Measurements from ENCODE around the gene TNFRSF17. TPM values are rescaled to one million over a fixed set of nuclear protein-coding genes. Genes with fewer than 3 reads are reported as not detected.

TNFRSF17 gene
- total and polyA plus RNA-seq, 2 of the 8 experiments (the other 6 are each of a cell fraction or from before 2014, with no cell fraction given) = not detected

- Histone ChIP-seq H4K20me1 (replicated peaks in 1 of 2; ENCODE audit: control insufficient read depth in 1 of 2, insufficient read depth in 2 of 2, low read length in 2 of 2) (no peaks in the 10 kb centered on the region), H2BK15ac (ENCODE audit: low read length) (no peak overlapping the region), H3K14ac (ENCODE audit: insufficient read length) (no peak overlapping the region), H2BK5ac (ENCODE audit: low read depth, low read length) (no peak overlapping the region), H4K8ac (ENCODE audit: extremely low read depth, insufficient read depth, low read length) (no peak overlapping the region), H3K79me1 (ENCODE audit: low read depth, low read length) (no peaks in the 10 kb centered on the region), H4K5ac (ENCODE audit: insufficient read length, low read depth, low read length) (no peak overlapping the region), H3K9ac (replicated peaks in 1 of 4; ENCODE audit: extremely low read depth in 1 of 4, low read depth in 3 of 4, low read length in 3 of 4) (no peak overlapping the region), H4K91ac (replicated peaks; ENCODE audit: insufficient read length, low read length) (no peak overlapping the region), H3K9me3 (ENCODE audit: insufficient read depth in 2 of 2, low read depth in 1 of 2, low read length in 1 of 2) (no peaks in the 10 kb centered on the region), H2AFZ (ENCODE audit: low read length) (no peak overlapping the region), H2BK20ac (ENCODE audit: low read length) (no peak overlapping the region), H3K79me2 (ENCODE audit: control insufficient read depth in 1 of 2, insufficient read depth in 2 of 2, low read length in 2 of 2) (no peaks in the 10 kb centered on the region), H3K4me3 (ENCODE audit: extremely low read depth in 1 of 4, insufficient read depth in 2 of 4, low read depth in 3 of 4, low read length in 4 of 4) (no peak overlapping the region), H2BK120ac (replicated peaks; ENCODE audit: low read depth, low read length) (no peak overlapping the region), H3K36me3 (ENCODE audit: control insufficient read depth in 2 of 4, insufficient read depth in 4 of 4, low read length in 3 of 4) (no peaks in the 10 kb centered on the region), H3K4me2 (ENCODE audit: insufficient read depth in 1 of 2, low read depth in 2 of 2, low read length in 2 of 2) (no peak overlapping the region), H2AK5ac (ENCODE audit: low read depth, low read length) (no peak overlapping the region), H3K56ac (replicated peaks; ENCODE audit: insufficient read length, low read depth, low read length) (no peak overlapping the region), H3K4me1 (replicated peaks in 1 of 4; ENCODE audit: control insufficient read depth in 3 of 4, insufficient read depth in 4 of 4, low read length in 3 of 4) (peaks cover 0 to 4% (median 0%) of the 10 kb centered on the region in 4 experiments; a peak in 2 of 7 replicates), H3K27me3 (replicated peaks in 1 of 4; ENCODE audit: control insufficient read depth in 3 of 4, extremely low read depth in 1 of 4, insufficient read depth in 3 of 4, low read length in 3 of 4) (no peaks in the 10 kb centered on the region), H3K23me2 (ENCODE audit: low read depth, low read length) (peaks cover 1% of the 10 kb centered on the region; the same call in 1 of the 2 replicates), H3K4ac (replicated peaks; ENCODE audit: insufficient read length, low read depth, low read length) (no peak overlapping the region), H3K23ac (ENCODE audit: insufficient read length) (no peak overlapping the region), H2BK12ac (ENCODE audit: low read depth, low read length) (no peak overlapping the region), H3K27ac (ENCODE audit: low read depth, low read length) (no peak overlapping the region), H3K18ac (ENCODE audit: extremely low read depth, low read length) (no peak overlapping the region)
- POLR2A ChIA-PET (ENCODE audit: partially characterized antibody) = no interaction called here
- DNase-seq (ENCODE audit: low read depth in 1 of 2, low spot score in 2 of 2) (no peak), FAIRE-seq (no peak)
- 94% methylated on average over 5 of the region's 5 CpGs; no CpG with 5 or more reads in 1 of the 2 experiments for WGBS, 2 experiments (ENCODE audit: extremely low coverage in 1 of 2, insufficient coverage in 1 of 2, insufficient read length in 1 of 2, insufficient replicate concordance in 2 of 2, low coverage in 1 of 2, low lambda C conversion rate in 2 of 2, missing lambda C conversion rate in 1 of 2)
- CTCF ChIA-PET (ENCODE audit: partially characterized antibody) = interaction anchor here (0.8 to 4.3 kb wide), 5 partner anchors 11 to 119 kb away, joined by 4 to 22 read pairs (median 6); partner anchors contain the start of gene TNFRSF17
- TF ChIP-seq RNF2 (IDR thresholded peaks at IDR 0.05; ENCODE audit: borderline replicate concordance, low read depth, low read length, missing control alignments, poor library complexity, severe bottlenecking) = no peak
- no peak for TF ChIP-seq SP4 (IDR thresholded peaks at IDR 0.05; ENCODE audit: low read length)
- TF ChIP-seq, protein P1, sequence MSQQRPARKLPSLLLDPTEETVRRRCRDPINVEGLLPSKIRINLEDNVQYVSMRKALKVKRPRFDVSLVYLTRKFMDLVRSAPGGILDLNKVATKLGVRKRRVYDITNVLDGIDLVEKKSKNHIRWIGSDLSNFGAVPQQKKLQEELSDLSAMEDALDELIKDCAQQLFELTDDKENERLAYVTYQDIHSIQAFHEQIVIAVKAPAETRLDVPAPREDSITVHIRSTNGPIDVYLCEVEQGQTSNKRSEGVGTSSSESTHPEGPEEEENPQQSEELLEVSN (IDR thresholded peaks at IDR 0.05) = no peak
- TF ChIP-seq USF2 (IDR thresholded peaks at IDR 0.05; ENCODE audit: low read length) = no peak
- TF ChIP-seq SAP30 (IDR thresholded peaks at IDR 0.05; ENCODE audit: insufficient read depth, insufficient replicate concordance, low read length) = no peak
- TF ChIP-seq POLR2A (IDR thresholded peaks at IDR 0.05; ENCODE audit: control extremely low read depth in 1 of 2, low read depth in 2 of 2, low read length in 2 of 2) = no peak
- no peak for TF ChIP-seq SUZ12 (IDR thresholded peaks at IDR 0.05; ENCODE audit: low read length)
- TF ChIP-seq JUND (IDR thresholded peaks at IDR 0.05; ENCODE audit: low read length) = no peak
- TF ChIP-seq TAF1 (IDR thresholded peaks at IDR 0.05; ENCODE audit: low read depth, low read length) = no peak
- no peak for TF ChIP-seq TEAD4 (IDR thresholded peaks at IDR 0.05; ENCODE audit: low read depth, low read length)
- no peak for TF ChIP-seq GABPA (IDR thresholded peaks at IDR 0.05; ENCODE audit: borderline replicate concordance, insufficient read depth, low read length)
- no peak for TF ChIP-seq RAD21 (IDR thresholded peaks at IDR 0.05 in 1 of 2, conservative IDR thresholded peaks at IDR 0.05 in 1 of 2; ENCODE audit: low read depth in 2 of 2, low read length in 2 of 2)
Measured at GRCh38 chr16:11948819-11949218, 16.2 kb upstream of the TNFRSF17 start.

All from H1 (cell line).